Endothelial cell of umbilical vein (primary cell): ENCODE results near the gene IGLON5. TPM values are rescaled to one million over a fixed set of nuclear protein-coding genes. Genes with fewer than 3 reads are reported as not detected.

Experiments
- BruUV-seq: library from RNA; stranded (reverse); fragments of 400-500 nt; replicated peaks from 2 replicates; lab custom pipeline; 2021; lab: Mats Ljungman, UMichigan
- CTCF ChIA-PET: fragments of 300-600, 350-600 bp; sonication (Branson Sonifier 250); formaldehyde crosslinking; loops from one replicate; lab custom pipeline; 2021; ENCODE audit warnings: antibody characterized with exemption, inconsistent platforms; lab: Charles Lee
- POLR2A ChIA-PET: fragments of 300-600, 350-600 bp; sonication (Branson Sonifier 250); formaldehyde crosslinking; loops from one replicate; lab custom pipeline; 2021; ENCODE audit warnings: antibody characterized with exemption, inconsistent platforms; lab: Charles Lee
- DNase-seq: peaks from one replicate; pipeline ENCODE4 v3.0.0-alpha.2; 2011; ENCODE audit warnings: low read depth, low spot score
- FAIRE-seq: peaks from 2 replicates; lab custom pipeline; 2011; peaks lifted over from hg19 to GRCh38; lab: Jason Lieb, UNC
- H2AFZ ChIP-seq: 2 replicates; pipeline ENCODE4 v1.6.0; 2012; ENCODE audit warnings: low read depth, low read length, control low read depth, inconsistent platforms
- H3K27ac ChIP-seq: 2 replicates; pipeline ENCODE4 v1.5.1; 2011; ENCODE audit warnings: low read depth, mild to moderate bottlenecking, control low read depth, low read length, moderate library complexity; ENCODE audit not compliant: insufficient read depth
- H3K27me3 ChIP-seq, 2 experiments: 2 replicates each; pipeline versions ENCODE4 v1.6.0 to v1.6.1; 2011; ENCODE audit warnings: low read length in 2 of 2, mixed read lengths in 1 of 2; ENCODE audit not compliant: control insufficient read depth in 2 of 2, insufficient read depth in 2 of 2
- H3K36me3 ChIP-seq, 2 experiments: 2 replicates in 1 of 2; 3 replicates in 1 of 2; pipeline ENCODE4 v1.5.1; 2011; ENCODE audit warnings: low read length in 2 of 2, mild to moderate bottlenecking in 1 of 2, moderate library complexity in 1 of 2; ENCODE audit not compliant: control insufficient read depth in 2 of 2, insufficient read depth in 2 of 2; ENCODE audit errors: extremely low read depth in 1 of 2
- H3K4me1 ChIP-seq: 3 replicates; pipeline ENCODE4 v1.5.1; 2011; ENCODE audit warnings: mild to moderate bottlenecking, low read length; ENCODE audit not compliant: control insufficient read depth, insufficient read depth; ENCODE audit errors: extremely low read depth
- H3K4me2 ChIP-seq: 2 replicates; pipeline ENCODE4 v1.6.1; 2011; ENCODE audit warnings: low read length, control low read depth, mixed read lengths; ENCODE audit not compliant: insufficient read depth
- H3K4me3 ChIP-seq, 3 experiments: fragments of 200-600 bp in 1 of 3; sonication (generic), shearing (Covaris generic) in 1 of 3; replicated peaks in 1 of 3; 2 replicates each; pipeline ENCODE4 v1.5.1; 2011 to 2016; ENCODE audit warnings: control low read depth in 3 of 3, low read length in 3 of 3, mild to moderate bottlenecking in 2 of 3, inconsistent platforms in 1 of 3, low read depth in 1 of 3, moderate library complexity in 1 of 3; ENCODE audit not compliant: insufficient read depth in 1 of 3
- H3K79me2 ChIP-seq: 2 replicates; pipeline ENCODE4 v1.6.0; 2012; ENCODE audit warnings: low read length, inconsistent platforms; ENCODE audit not compliant: control insufficient read depth, insufficient read depth
- H3K9ac ChIP-seq: replicated peaks from 2 replicates; pipeline ENCODE3; 2011; ENCODE audit warnings: low read length, control low read depth; ENCODE audit not compliant: insufficient read depth; ENCODE audit errors: extremely low read depth
- H3K9me1 ChIP-seq: replicated peaks from 3 replicates; pipeline ENCODE4 v1.6.0; 2011; ENCODE audit warnings: mild to moderate bottlenecking, low read length; ENCODE audit not compliant: control insufficient read depth, insufficient read depth; ENCODE audit errors: extremely low read depth
- H3K9me3 ChIP-seq: replicated peaks from 2 replicates; pipeline ENCODE4 v1.5.1; 2012; ENCODE audit warnings: low read length, inconsistent platforms; ENCODE audit not compliant: control insufficient read depth, insufficient read depth
- H4K20me1 ChIP-seq: replicated peaks from 2 replicates; pipeline ENCODE3; 2011; ENCODE audit warnings: mild to moderate bottlenecking, low read length; ENCODE audit not compliant: control insufficient read depth, insufficient read depth; ENCODE audit errors: extremely low read depth
- CTCF ChIP-seq, 2 donors: IDR thresholded peaks; 1 replicate in 1 of 2; 2 replicates in 1 of 2; pipeline ENCODE4 v1.5.1; 2011; ENCODE audit warnings: low read length in 2 of 2, mild to moderate bottlenecking in 2 of 2, moderate library complexity in 2 of 2, control low read depth in 1 of 2, inconsistent platforms in 1 of 2, low read depth in 1 of 2; ENCODE audit not compliant: insufficient read depth in 1 of 2; ENCODE audit errors: extremely low read depth in 1 of 2
- EZH2 ChIP-seq: IDR thresholded peaks from 2 replicates; pipeline ENCODE4 v1.6.1; 2012; ENCODE audit warnings: borderline replicate concordance, low read depth, mild to moderate bottlenecking, moderate library complexity, low read length, inconsistent platforms; ENCODE audit not compliant: severe bottlenecking
- FOS ChIP-seq: IDR thresholded peaks from 2 replicates; pipeline ENCODE4 v1.6.1; 2011; ENCODE audit warnings: mild to moderate bottlenecking, low read length, moderate library complexity, borderline replicate concordance; ENCODE audit not compliant: insufficient read depth
- GATA2 ChIP-seq: IDR thresholded peaks from 2 replicates; pipeline ENCODE4 v1.7.0; 2011; ENCODE audit warnings: low read depth, mild to moderate bottlenecking, moderate library complexity, mixed read lengths, low read length; ENCODE audit not compliant: insufficient read length, insufficient read depth
- JUN ChIP-seq: IDR thresholded peaks from 2 replicates; pipeline ENCODE4 v1.6.1; 2011; ENCODE audit warnings: borderline replicate concordance, low read depth; ENCODE audit not compliant: insufficient read length, insufficient read depth
- MAX ChIP-seq: IDR thresholded peaks from 2 replicates; pipeline ENCODE4 v1.6.1; 2011; ENCODE audit not compliant: insufficient read depth, insufficient read length
- MYC ChIP-seq: IDR thresholded peaks from one replicate; pipeline ENCODE4 v1.6.1; 2011; ENCODE audit warnings: mild to moderate bottlenecking, low read depth, low read length
- POLR2A ChIP-seq: IDR thresholded peaks from 2 replicates; pipeline ENCODE4 v1.6.1; 2012; ENCODE audit warnings: low read depth, mild to moderate bottlenecking, control low read depth, low read length
- POLR2AphosphoS5 ChIP-seq: IDR thresholded peaks from 2 replicates; pipeline ENCODE4 v1.6.1; 2012; ENCODE audit warnings: low read depth, mild to moderate bottlenecking, control low read depth, low read length, moderate library complexity; ENCODE audit not compliant: insufficient read depth
- dilution Hi-C: fragments of 300-500 bp; cut with MboI; formaldehyde crosslinking; loops from one replicate; pipeline ENCODE4 v1.15.0; 2019; ENCODE audit warnings: low sequenced_read_pairs; ENCODE audit not compliant: extremely low pct_ligation_motif_present
- intact Hi-C: fragments of 100-400 bp; cut with micrococcal nuclease; formaldehyde crosslinking; loops from one replicate; pipeline ENCODE4 v1.10.0; 2022
- polyA plus RNA-seq, 4 experiments: library from polyadenylated mRNA; depleted of rRNA in 3 of 4; stranded (reverse) in 3 of 4; unstranded in 1 of 4; fragments of >200 nt; gene quantifications; 2 replicates each; pipeline versions ENCODE4 v1.2.1 to v1.2.3, GENCODE V29; 2011 to 2012; ENCODE audit warnings: missing spikeins in 1 of 4
- total RNA-seq: library from RNA; stranded (reverse); gene quantifications from 2 replicates; pipeline ENCODE4 v1.2.3, GENCODE V29; 2021

The IGLON5 gene
- total and polyA plus RNA-seq, 2 donors (not counting 3 experiments of a cell fraction or from before 2014, with no cell fraction given), result not detected

GRCh38 chr19:51359294-51359693 lies 47.9 kb downstream of the IGLON5 start:
- DNase-seq (no peak), FAIRE-seq (no peak)
- dilution Hi-C loops (no loop called here), intact Hi-C loops (no loop called here)
- Histone ChIP-seq H3K4me1 (peaks cover 7% of the 10 kb centered on the region), H3K9ac (no peak overlapping the region), H3K4me2 (no peak overlapping the region), H4K20me1 (no peaks in the 10 kb centered on the region), H3K9me3 (no peaks in the 10 kb centered on the region), H2AFZ (no peak overlapping the region), H3K9me1 (no peaks in the 10 kb centered on the region), H3K79me2 (no peaks in the 10 kb centered on the region), H3K27me3 (no peaks in the 10 kb centered on the region), H3K36me3 (no peaks in the 10 kb centered on the region), H3K27ac (no peak overlapping the region), H3K4me3 (no peak overlapping the region)
- no TSS peak for BruUV-seq
- CTCF ChIA-PET, result interaction anchor here (1.3 to 2.2 kb wide), 2 partner anchors 18 to 20 kb away, joined by 6 to 11 read pairs; partner anchors contain the start of gene VSIG10L
- POLR2A ChIA-PET, result no interaction called here
- TF ChIP-seq POLR2AphosphoS5 (no peak), MAX (no peak), FOS (no peak), CTCF (IDR thresholded peaks at IDR 0.05; ENCODE audit: extremely low read depth in 1 of 2, insufficient read depth in 1 of 2, low read depth in 1 of 2, low read length in 2 of 2) (no peak), POLR2A (no peak), JUN (no peak), EZH2 (no peak), GATA2 (no peak), MYC (no peak)
